Prostate gland (tissue), 2 donors: ENCODE data around the gene FAM219B.

Source experiments
- CTCF ChIP-seq, 4 experiments: fragments of 200-600 bp in 2 of 4; fragments of 450-650 bp in 2 of 4; sonication (generic) in 2 of 4; IDR thresholded peaks; 1 replicate in 3 of 4; 2 replicates in 1 of 4; pipeline ENCODE4 v1.5.1; 2016 to 2019; ENCODE audit warnings: antibody characterized with exemption in 4 of 4, mild to moderate bottlenecking in 2 of 4, moderate library complexity in 2 of 4
- POLR2A ChIP-seq: fragments of 450-650 bp; IDR thresholded peaks from one replicate; pipeline ENCODE4 v1.6.1; 2016; ENCODE audit warnings: antibody characterized with exemption, mild to moderate bottlenecking
- POLR2AphosphoS5 ChIP-seq: sonication (generic); formaldehyde crosslinking; IDR thresholded peaks from one replicate; pipeline ENCODE4 v1.6.1; 2017; ENCODE audit warnings: antibody characterized with exemption

GRCh38 chr15:74870436-74871215 is 36.0 kb downstream of the FAM219B start:
- TF ChIP-seq CTCF (IDR thresholded peaks at IDR 0.05) (no peak), POLR2AphosphoS5 (no peak), POLR2A (no peak)
